MCF 10A (cell line): Measurements from ENCODE around the gene CFAP97D1. TPM values are rescaled to one million over a fixed set of nuclear protein-coding genes. Genes with fewer than 3 reads are reported as not detected.

Source experiments
- BruUV-seq: library from RNA; stranded (reverse); fragments of 400-500 nt; replicated peaks from 2 replicates; lab custom pipeline; 2021; lab: Mats Ljungman, UMichigan
- CTCF ChIA-PET: fragments of 300-600 bp; sonication (Branson Sonifier 250); formaldehyde crosslinking; extraction: SDS; loops from one replicate; lab custom pipeline; 2021; ENCODE audit warnings: antibody characterized with exemption, inconsistent platforms; lab: Yijun Ruan, JAX
- POLR2A ChIA-PET: fragments of 300-600, 350-650 bp; sonication (Branson Sonifier 250); formaldehyde crosslinking; extraction: SDS; loops from one replicate; lab custom pipeline; 2020; ENCODE audit warnings: antibody characterized with exemption, inconsistent platforms; lab: Yijun Ruan, JAX
- DNase-seq: peaks from one replicate; pipeline ENCODE4 v3.0.0-alpha.2; 2018; ENCODE audit not compliant: unreplicated experiment
- H3K27ac Mint-ChIP-seq: one replicate; pipeline ENCODE4 v1.8.0; 2022; ENCODE audit warnings: mild to moderate bottlenecking, low read depth, mixed read lengths; ENCODE audit not compliant: unreplicated experiment
- H3K27me3 Mint-ChIP-seq: one replicate; pipeline ENCODE4 v1.8.0; 2022; ENCODE audit warnings: mixed read lengths; ENCODE audit not compliant: insufficient read depth, unreplicated experiment
- H3K36me3 Mint-ChIP-seq: one replicate; pipeline ENCODE4 v1.8.0; 2022; ENCODE audit warnings: mild to moderate bottlenecking, moderate library complexity, mixed read lengths; ENCODE audit not compliant: insufficient read depth, unreplicated experiment
- H3K4me1 Mint-ChIP-seq: one replicate; pipeline ENCODE4 v1.8.0; 2022; ENCODE audit warnings: mixed read lengths; ENCODE audit not compliant: insufficient read depth, unreplicated experiment
- H3K4me3 Mint-ChIP-seq: one replicate; pipeline ENCODE4 v1.8.0; 2022; ENCODE audit warnings: mild to moderate bottlenecking, moderate library complexity, mixed read lengths; ENCODE audit not compliant: unreplicated experiment
- H3K9me3 Mint-ChIP-seq: one replicate; pipeline ENCODE4 v1.8.0; 2022; ENCODE audit warnings: mixed read lengths; ENCODE audit not compliant: unreplicated experiment
- CTCF ChIP-seq: fragments of 200-600 bp; IDR thresholded peaks from one replicate; pipeline ENCODE4 v1.8.0; 2022; ENCODE audit warnings: antibody characterized with exemption, mild to moderate bottlenecking; ENCODE audit not compliant: unreplicated experiment
- intact Hi-C: fragments of 100-400 bp; cut with micrococcal nuclease; formaldehyde crosslinking; loops from 2 replicates; pipeline ENCODE4 v1.14.1; 2022
- total RNA-seq: library from RNA; stranded (reverse); gene quantifications from 2 replicates; pipeline ENCODE4 v1.2.3, GENCODE V29; 2022

The CFAP97D1 gene
- total RNA-seq, 1 experiment from 2014 or later, result not detected

- DNase-seq, result no peak
- Mint-ChIP-seq H3K9me3 (no peaks in the 10 kb centered on the region), H3K27ac (no peak overlapping the region), H3K27me3 (no peaks in the 10 kb centered on the region), H3K4me3 (no peak overlapping the region), H3K4me1 (no peaks in the 10 kb centered on the region), H3K36me3 (peaks cover 12% of the 10 kb centered on the region)
- intact Hi-C loops, result no loop called here
- ChIA-PET POLR2A (interaction anchor here (0.6 kb wide), 1 partner anchor 15 kb away, joined by 3 read pairs; no protein-coding TSS in a partner anchor), CTCF (interaction anchor here (0.6 kb wide), 1 partner anchor 39 kb away, joined by 4 read pairs; no protein-coding TSS in a partner anchor)
- TF ChIP-seq CTCF, result no peak
- BruUV-seq, result no TSS peak
These were observed 24.9 kb downstream of the CFAP97D1 start for GRCh38 chr17:43805117-43805516.

DNA sequence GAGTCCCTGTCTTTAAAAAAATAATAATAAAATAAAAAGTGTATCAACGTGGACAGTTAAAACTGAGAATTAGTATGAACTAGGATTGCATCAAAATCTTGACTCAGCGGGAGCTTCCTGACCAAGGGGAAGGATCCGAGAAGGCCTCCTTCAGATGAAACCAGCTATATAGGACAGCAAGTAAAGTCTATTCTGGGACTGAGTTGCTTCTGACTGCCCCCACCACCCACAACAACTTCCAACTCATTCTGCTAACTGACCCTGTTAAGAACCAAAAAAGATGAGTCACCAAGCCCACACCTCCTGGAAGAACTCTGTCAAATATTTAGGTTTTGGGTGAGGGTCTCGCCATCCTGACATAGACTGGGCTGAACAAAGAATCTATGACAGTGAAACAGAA, 27.8 kb downstream of the CFAP97D1 start:
- H3K9me3 Mint-ChIP-seq, result no peaks in the 10 kb centered on the region
- intact Hi-C loops, result no loop called here
- no peak overlapping the region for H3K4me3 Mint-ChIP-seq
- BruUV-seq, result no TSS peak
- ChIA-PET CTCF (interaction anchor here (1.0 kb wide), 1 partner anchor 15 kb away, joined by 3 read pairs; no protein-coding TSS in a partner anchor), POLR2A (no interaction called here)
- peaks cover 6% of the 10 kb centered on the region for H3K36me3 Mint-ChIP-seq
- TF ChIP-seq CTCF, result no peak
- H3K27me3 Mint-ChIP-seq, result no peaks in the 10 kb centered on the region
- no peaks in the 10 kb centered on the region for H3K4me1 Mint-ChIP-seq
- DNase-seq, result no peak
- H3K27ac Mint-ChIP-seq, result no peak overlapping the region

DNA sequence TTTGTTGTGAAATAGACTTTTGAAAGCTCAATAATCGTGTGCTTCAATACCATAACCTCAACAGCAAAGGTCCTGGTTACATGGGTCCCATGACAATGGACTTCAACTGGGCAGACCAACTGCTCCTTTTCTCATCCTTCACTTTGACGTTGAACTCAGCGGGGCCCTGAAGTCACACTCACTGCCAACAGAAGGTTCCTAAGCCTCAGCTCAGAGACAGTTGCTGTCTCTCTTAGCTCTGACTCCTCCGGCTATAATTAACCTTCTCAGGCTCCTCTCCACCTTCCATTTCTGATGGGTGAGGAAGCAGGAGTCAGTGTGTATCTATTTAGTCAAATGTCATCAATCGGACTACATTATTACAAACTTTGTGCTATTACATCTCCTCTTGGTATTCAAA, 28.9 kb downstream of the CFAP97D1 start:
- no peak for TF ChIP-seq CTCF
- no peaks in the 10 kb centered on the region for H3K27me3 Mint-ChIP-seq
- DNase-seq, result no peak
- no TSS peak for BruUV-seq
- H3K4me1 Mint-ChIP-seq, result no peaks in the 10 kb centered on the region
- ChIA-PET CTCF (interaction anchor here (0.5 kb wide), 1 partner anchor 58 kb away, joined by 3 read pairs; no protein-coding TSS in a partner anchor), POLR2A (no interaction called here)
- intact Hi-C loops, result no loop called here
- no peak overlapping the region for H3K4me3 Mint-ChIP-seq
- peaks cover 6% of the 10 kb centered on the region for H3K36me3 Mint-ChIP-seq
- H3K9me3 Mint-ChIP-seq, result no peaks in the 10 kb centered on the region
- H3K27ac Mint-ChIP-seq, result no peak overlapping the region

DNA sequence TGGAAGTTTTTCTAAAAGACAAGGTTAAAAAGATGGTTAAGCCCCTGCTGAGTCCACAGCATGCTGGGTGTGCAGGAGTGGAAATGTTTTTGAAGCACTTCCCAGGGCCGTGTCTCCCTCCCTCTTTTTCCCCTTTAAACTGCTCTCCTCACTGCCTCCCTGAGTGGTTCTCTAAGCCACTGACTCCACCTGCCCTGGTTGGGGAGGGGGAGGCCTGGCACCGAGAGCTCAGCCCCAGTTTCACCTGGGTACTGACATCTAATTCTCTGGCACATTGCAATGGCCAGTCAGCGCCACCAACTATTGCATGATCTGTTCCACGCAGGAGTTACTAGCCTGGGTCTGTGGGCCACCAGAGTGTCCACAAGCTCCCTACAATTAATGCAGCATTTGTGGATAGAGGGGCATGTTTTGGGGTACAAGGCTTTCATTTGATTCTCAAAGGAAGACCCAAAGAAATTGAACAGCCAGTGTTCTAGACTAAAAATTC, 30.0 kb downstream of the CFAP97D1 start:
- no TSS peak for BruUV-seq
- CTCF ChIA-PET, result no interaction called here
- no peak overlapping the region for H3K4me3 Mint-ChIP-seq

More for the DNA sequence above, 30.0 kb downstream of the CFAP97D1 start:
- POLR2A ChIA-PET, result no interaction called here
- intact Hi-C loops, result no loop called here
- no peak for DNase-seq
- H3K36me3 Mint-ChIP-seq, result peaks cover 13% of the 10 kb centered on the region
- H3K9me3 Mint-ChIP-seq, result no peaks in the 10 kb centered on the region
- TF ChIP-seq CTCF, result no peak
- H3K27me3 Mint-ChIP-seq, result no peaks in the 10 kb centered on the region
- peaks cover 8% of the 10 kb centered on the region for H3K4me1 Mint-ChIP-seq
- H3K27ac Mint-ChIP-seq, result no peak overlapping the region
